Activated naive CD8-positive, alpha-beta T cell (primary cell): ENCODE results near the gene VPS18.

Source experiments
- H3K27ac Mint-ChIP-seq: one replicate; pipeline ENCODE4 v1.8.0; 2021; ENCODE audit warnings: mixed read lengths
- H3K27me3 Mint-ChIP-seq: one replicate; pipeline ENCODE4 v1.8.0; 2021; ENCODE audit warnings: mixed read lengths
- H3K36me3 Mint-ChIP-seq: one replicate; pipeline ENCODE4 v1.8.0; 2021; ENCODE audit warnings: mixed read lengths
- H3K4me1 Mint-ChIP-seq: one replicate; pipeline ENCODE4 v1.8.0; 2021; ENCODE audit warnings: low read depth, mixed read lengths
- H3K4me3 Mint-ChIP-seq: one replicate; pipeline ENCODE4 v1.8.0; 2021; ENCODE audit warnings: mild to moderate bottlenecking, mixed read lengths
- H3K9me3 Mint-ChIP-seq: one replicate; pipeline ENCODE4 v1.8.0; 2021; ENCODE audit warnings: low read depth, mixed read lengths

The VPS18 gene

GRCh38 chr15:40917585-40917984, 23.3 kb downstream of the VPS18 start:
- Mint-ChIP-seq H3K36me3 (no peaks in the 10 kb centered on the region), H3K9me3 (no peaks in the 10 kb centered on the region), H3K4me3 (no peak overlapping the region), H3K27me3 (no peaks in the 10 kb centered on the region), H3K27ac (no peak overlapping the region), H3K4me1 (no peaks in the 10 kb centered on the region)

- Mint-ChIP-seq H3K4me1 (no peaks in the 10 kb centered on the region), H3K27ac (no peak overlapping the region), H3K9me3 (no peaks in the 10 kb centered on the region), H3K27me3 (no peaks in the 10 kb centered on the region), H3K4me3 (no peak overlapping the region), H3K36me3 (no peaks in the 10 kb centered on the region)
These were observed 24.0 kb downstream of the VPS18 start for GRCh38 chr15:40918146-40918798.

GRCh38 chr15:40918799-40919392, 24.6 kb downstream of the VPS18 start:
- H3K4me3 Mint-ChIP-seq: no peak overlapping the region
- no peak overlapping the region for H3K27ac Mint-ChIP-seq
- no peaks in the 10 kb centered on the region for H3K36me3 Mint-ChIP-seq
- H3K27me3 Mint-ChIP-seq: no peaks in the 10 kb centered on the region
- H3K4me1 Mint-ChIP-seq: no peaks in the 10 kb centered on the region
- H3K9me3 Mint-ChIP-seq: no peaks in the 10 kb centered on the region

GRCh38 chr15:40921949-40922607, 27.8 kb downstream of the VPS18 start:
- Mint-ChIP-seq H3K36me3 (no peaks in the 10 kb centered on the region), H3K4me1 (peaks cover 11% of the 10 kb centered on the region), H3K27ac (no peak overlapping the region), H3K27me3 (peaks cover 9% of the 10 kb centered on the region), H3K9me3 (no peaks in the 10 kb centered on the region), H3K4me3 (no peak overlapping the region)

GRCh38 chr15:40922608-40923005, 28.4 kb downstream of the VPS18 start:
- H3K27me3 Mint-ChIP-seq: peaks cover 12% of the 10 kb centered on the region
- H3K4me1 Mint-ChIP-seq: peaks cover 14% of the 10 kb centered on the region
- no peaks in the 10 kb centered on the region for H3K9me3 Mint-ChIP-seq
- H3K36me3 Mint-ChIP-seq: no peaks in the 10 kb centered on the region
- no peak overlapping the region for H3K27ac Mint-ChIP-seq
- no peak overlapping the region for H3K4me3 Mint-ChIP-seq

GRCh38 chr15:40923551-40923950, 29.3 kb downstream of the VPS18 start:
- Mint-ChIP-seq H3K27ac (no peak overlapping the region), H3K36me3 (no peaks in the 10 kb centered on the region), H3K27me3 (peaks cover 12% of the 10 kb centered on the region), H3K9me3 (no peaks in the 10 kb centered on the region), H3K4me3 (no peak overlapping the region), H3K4me1 (peaks cover 15% of the 10 kb centered on the region)

GRCh38 chr15:40925495-40925862, 31.2 kb downstream of the VPS18 start:
- H3K27me3 Mint-ChIP-seq: peaks cover 16% of the 10 kb centered on the region
- peaks cover 30% of the 10 kb centered on the region for H3K4me1 Mint-ChIP-seq
- peak overlapping the region; percentile 24 for H3K4me3 Mint-ChIP-seq
- H3K27ac Mint-ChIP-seq: no peak overlapping the region
- H3K9me3 Mint-ChIP-seq: no peaks in the 10 kb centered on the region
- H3K36me3 Mint-ChIP-seq: no peaks in the 10 kb centered on the region

- peak overlapping the region; percentile 77 for H3K4me3 Mint-ChIP-seq
- no peaks in the 10 kb centered on the region for H3K9me3 Mint-ChIP-seq
- H3K27me3 Mint-ChIP-seq: peaks cover 21% of the 10 kb centered on the region
- peaks cover 36% of the 10 kb centered on the region for H3K4me1 Mint-ChIP-seq
- H3K36me3 Mint-ChIP-seq: no peaks in the 10 kb centered on the region
- no peak overlapping the region for H3K27ac Mint-ChIP-seq
These were observed 31.8 kb downstream of the VPS18 start for GRCh38 chr15:40925863-40926658.

- H3K27ac Mint-ChIP-seq: no peak overlapping the region
- no peaks in the 10 kb centered on the region for H3K9me3 Mint-ChIP-seq
- no peaks in the 10 kb centered on the region for H3K36me3 Mint-ChIP-seq
- H3K4me1 Mint-ChIP-seq: peaks cover 37% of the 10 kb centered on the region
- H3K27me3 Mint-ChIP-seq: peaks cover 24% of the 10 kb centered on the region
- H3K4me3 Mint-ChIP-seq: peak overlapping the region; percentile 77
These were observed 32.6 kb downstream of the VPS18 start for GRCh38 chr15:40926659-40927494.

GRCh38 chr15:40927495-40927872, 33.2 kb downstream of the VPS18 start:
- no peaks in the 10 kb centered on the region for H3K9me3 Mint-ChIP-seq
- peak overlapping the region; percentile 77 for H3K4me3 Mint-ChIP-seq
- no peaks in the 10 kb centered on the region for H3K36me3 Mint-ChIP-seq
- peaks cover 24% of the 10 kb centered on the region for H3K27me3 Mint-ChIP-seq
- H3K4me1 Mint-ChIP-seq: peaks cover 37% of the 10 kb centered on the region
- H3K27ac Mint-ChIP-seq: no peak overlapping the region

GRCh38 chr15:40927873-40928806, 33.9 kb downstream of the VPS18 start:
- Mint-ChIP-seq H3K36me3 (no peaks in the 10 kb centered on the region), H3K9me3 (no peaks in the 10 kb centered on the region), H3K27me3 (peaks cover 24% of the 10 kb centered on the region), H3K4me3 (peak overlapping the region; percentile 79), H3K4me1 (peaks cover 37% of the 10 kb centered on the region), H3K27ac (no peak overlapping the region)

GRCh38 chr15:40928821-40929659, 34.8 kb downstream of the VPS18 start, which contains the start of gene DLL4:
Gene DLL4, plus strand, starts transcription at chr15:40929340. Its CDS starts 329 bp downstream, at chr15:40929669.
- H3K9me3 Mint-ChIP-seq: no peaks in the 10 kb centered on the region
- H3K27ac Mint-ChIP-seq: no peak within 1 kb of the TSS
- H3K36me3 Mint-ChIP-seq: no peaks in the 10 kb centered on the region
- H3K4me3 Mint-ChIP-seq: peak within 1 kb of the TSS; percentile 80
- H3K4me1 Mint-ChIP-seq: peaks cover 37% of the 10 kb centered on the region
- peaks cover 27% of the 10 kb centered on the region for H3K27me3 Mint-ChIP-seq
